Cerebellar nuclear complex (tissue), 1 donor: Measurements from ENCODE around the gene ZNF606.

Experiments used
- DNase-seq, 2 experiments: peaks; one replicate each; lab custom pipeline; 2025; lab: John Stamatoyannopoulos, UW

The ZNF606 gene

DNA sequence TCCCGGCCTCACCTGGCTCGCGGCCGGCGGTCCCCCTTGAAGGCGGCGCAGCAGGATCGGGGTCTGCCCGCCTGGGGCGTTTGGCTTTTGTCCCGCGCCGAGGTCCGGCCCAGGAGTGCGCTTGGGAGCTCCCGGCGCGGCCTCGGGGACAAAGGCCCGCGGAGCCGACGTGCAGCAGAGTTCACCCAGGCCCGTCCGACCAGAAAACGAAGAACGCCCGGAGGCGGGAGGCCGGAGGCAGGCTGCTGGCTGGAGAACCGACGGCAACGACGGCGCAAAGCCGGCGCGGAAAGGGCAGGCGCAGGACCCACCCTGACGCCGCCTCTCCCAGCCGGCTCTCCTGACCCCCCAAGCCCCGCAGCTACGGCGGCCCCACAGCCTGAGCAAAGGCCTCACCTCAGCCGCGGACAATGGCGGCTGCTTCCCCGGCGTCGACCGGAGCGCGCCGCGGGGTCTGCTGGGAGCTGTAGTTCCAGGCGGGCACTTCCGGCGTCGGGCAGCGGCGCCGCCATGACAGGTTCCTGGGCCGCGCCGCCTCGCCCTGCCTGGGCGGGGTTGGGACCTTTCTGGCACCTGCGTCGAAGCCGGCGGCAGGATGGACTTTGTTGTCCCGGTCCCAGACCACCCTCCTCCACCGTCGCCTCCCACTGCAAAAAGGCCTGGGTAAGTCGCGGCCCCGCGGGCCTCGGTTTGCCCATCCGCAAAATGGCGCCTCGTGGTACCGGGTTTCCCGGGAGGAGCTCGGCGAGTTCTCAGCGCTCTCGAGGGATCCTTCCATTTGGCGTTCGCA, at the start of gene ZNF606:
TSS of gene ZNF606 (minus strand) at position 437 of the 790 bp plus-strand sequence. CDS start 1,501 bp downstream, outside the sequence.
- peak in 1 of 2 experiments; percentile 15 for DNase-seq

- no peak for DNase-seq
Observed at GRCh38 chr19:58052256-58052655, 49.6 kb upstream of the ZNF606 start.

- no peak for DNase-seq
Observed at GRCh38 chr19:58047672-58048071, 45.1 kb upstream of the ZNF606 start.

DNA sequence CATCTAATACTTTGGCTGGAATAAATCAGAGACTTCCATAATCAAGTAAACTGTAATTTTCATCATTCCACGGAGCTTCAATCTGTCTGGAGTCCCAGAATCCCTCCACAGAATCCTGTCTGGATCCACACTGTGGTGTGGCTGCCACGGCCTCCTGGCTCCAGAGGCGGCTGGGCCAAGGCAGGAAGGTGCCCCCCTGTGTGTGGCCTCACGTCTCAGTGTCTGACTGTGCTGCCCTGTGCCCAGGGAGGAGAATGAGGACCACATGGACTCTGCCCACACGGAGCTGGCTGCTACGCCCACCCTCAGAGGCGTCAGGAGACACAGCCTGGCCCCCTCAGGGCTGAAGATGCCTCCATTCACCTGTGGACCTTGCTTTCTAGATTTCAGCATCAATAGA, 44.2 kb upstream of the ZNF606 start:
- no peak for DNase-seq

DNA sequence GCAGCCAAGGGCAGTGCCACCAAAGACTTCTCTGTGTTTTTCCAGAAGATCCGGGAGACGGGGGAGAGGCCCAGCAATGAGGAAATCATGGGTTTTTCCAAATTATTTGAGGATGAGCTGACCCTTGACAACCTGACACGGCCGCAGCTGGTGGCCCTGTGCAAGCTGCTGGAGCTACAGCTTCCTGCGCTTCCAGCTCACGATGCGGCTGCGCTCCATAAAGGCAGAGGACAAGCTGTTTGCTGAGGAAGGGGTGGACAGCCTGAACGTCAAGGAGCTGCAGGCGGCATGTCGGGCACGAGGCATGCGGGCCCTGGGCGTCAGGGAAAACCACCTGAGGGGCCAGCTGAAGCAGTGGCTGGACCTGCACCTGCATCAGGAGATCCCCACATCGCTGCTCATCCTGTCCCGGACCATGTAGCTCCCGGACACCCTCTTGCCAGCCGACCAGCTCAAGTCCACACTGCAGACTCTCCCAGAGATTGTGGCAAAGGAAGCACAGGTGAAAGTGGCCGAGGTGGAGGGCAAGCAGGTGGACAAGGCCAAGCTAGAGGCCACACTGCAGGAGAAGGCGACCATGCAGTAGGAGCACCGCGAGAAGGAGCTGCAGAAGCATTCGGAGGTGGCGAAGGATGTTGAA, 42.9 kb upstream of the ZNF606 start:
- DNase-seq, result no peak

- DNase-seq, result no peak
Observed at GRCh38 chr19:58044886-58045285, 42.3 kb upstream of the ZNF606 start.

- DNase-seq, result no peak
Observed at GRCh38 chr19:58044391-58044790, 41.8 kb upstream of the ZNF606 start.

DNA sequence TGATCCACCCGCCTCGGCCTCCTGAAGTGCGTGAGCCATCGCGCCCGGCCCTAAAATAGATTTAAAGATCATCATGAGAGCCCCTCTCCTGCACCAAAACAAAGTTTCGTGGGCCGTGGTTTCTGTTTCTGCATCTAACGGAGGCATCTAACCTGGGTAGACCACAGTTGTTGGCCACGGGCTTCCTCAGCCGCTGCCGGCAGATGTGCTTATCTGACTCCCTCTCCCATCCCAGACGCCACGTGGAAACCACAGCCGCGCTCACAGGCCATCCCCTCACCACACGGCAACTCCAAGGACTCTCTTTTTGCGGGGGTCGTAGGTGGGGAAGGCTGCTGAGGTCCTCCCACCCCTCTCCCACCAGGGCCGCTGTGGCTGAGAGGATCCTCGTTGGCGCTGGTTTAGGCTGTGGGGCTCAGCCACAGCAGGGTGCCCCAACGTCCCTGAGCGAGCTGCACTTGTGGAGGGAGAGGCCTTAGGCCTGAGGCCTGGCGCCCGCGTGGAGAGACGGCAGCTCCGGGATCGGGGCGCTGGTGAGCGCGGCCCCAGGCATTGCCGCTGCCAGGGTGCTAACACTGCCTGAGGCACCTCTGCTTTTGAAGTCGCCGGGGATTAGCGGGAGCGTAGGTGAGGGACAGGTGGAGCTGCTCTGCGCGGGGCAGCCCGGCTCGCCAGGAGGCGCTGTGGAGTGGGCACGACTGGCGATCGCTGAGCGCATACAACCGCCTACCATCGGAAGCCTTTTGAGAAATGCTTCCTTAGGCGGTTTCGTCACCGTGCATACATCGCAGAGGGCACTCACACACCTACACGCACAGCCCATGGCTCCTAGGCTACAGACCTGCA, 40.1 kb upstream of the ZNF606 start:
- DNase-seq, result no peak

DNA sequence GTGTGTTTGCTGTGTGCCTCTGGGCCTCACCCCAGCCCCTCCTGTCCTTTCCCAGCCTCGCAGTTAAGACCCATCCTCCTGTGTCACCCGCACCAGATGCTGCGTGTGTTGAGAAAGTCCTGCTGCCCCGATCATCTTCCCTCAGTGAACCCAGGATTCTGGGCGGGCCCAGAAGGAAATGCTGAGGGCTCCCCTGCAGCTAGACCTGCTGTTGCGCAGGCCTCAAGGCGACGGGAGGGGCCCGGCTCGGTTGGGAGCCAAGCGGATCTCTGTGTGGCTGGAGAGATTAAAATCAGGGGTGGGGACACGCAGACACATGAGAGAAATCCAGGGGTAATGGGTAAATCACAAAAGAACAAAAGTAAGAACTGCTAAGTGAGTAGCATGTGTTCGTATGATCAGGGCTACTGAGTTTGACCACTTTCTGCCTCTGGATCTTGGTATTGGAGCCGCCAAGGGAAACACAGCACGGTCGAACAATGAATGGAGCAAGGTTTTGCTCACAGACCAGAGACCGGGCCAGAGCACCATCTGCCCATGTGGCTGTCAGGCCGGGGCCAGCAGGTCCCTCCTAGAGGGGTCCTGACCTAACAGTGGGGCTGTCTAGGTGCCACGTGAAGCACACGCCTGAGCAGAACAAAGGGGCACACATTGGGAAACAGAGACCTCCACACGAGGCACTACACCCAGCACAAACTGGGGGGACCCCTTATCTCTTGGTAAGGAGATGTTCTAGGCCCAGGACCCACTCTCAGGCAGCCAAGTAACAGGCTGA, 38.3 kb upstream of the ZNF606 start:
- DNase-seq, result no peak

DNA sequence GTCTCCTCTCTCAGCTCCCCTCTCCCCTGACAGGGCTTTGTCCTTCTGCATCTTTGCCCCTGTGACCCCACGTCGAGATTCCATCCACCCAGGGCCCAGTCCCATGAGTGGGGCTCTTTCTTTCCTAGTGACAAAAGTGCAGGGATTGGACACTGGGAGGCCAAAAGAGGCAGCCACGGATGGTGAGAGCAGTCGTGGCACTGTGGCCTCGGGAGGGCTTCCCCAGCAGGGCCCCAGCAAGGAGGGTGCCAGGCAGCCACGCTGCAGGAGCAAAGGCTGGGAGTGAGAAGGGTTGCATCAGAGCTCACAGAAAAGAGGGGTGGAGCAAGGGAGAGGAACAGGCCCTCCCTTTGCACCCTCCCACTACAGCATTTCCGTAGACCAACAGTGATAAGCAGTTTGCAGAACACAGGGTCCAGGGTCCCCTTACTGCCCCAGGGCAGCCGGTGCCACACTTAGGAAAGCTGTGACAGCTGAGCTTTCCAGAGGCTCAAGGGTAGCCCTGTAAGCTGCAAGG, 36.1 kb upstream of the ZNF606 start:
- DNase-seq, result no peak

DNA sequence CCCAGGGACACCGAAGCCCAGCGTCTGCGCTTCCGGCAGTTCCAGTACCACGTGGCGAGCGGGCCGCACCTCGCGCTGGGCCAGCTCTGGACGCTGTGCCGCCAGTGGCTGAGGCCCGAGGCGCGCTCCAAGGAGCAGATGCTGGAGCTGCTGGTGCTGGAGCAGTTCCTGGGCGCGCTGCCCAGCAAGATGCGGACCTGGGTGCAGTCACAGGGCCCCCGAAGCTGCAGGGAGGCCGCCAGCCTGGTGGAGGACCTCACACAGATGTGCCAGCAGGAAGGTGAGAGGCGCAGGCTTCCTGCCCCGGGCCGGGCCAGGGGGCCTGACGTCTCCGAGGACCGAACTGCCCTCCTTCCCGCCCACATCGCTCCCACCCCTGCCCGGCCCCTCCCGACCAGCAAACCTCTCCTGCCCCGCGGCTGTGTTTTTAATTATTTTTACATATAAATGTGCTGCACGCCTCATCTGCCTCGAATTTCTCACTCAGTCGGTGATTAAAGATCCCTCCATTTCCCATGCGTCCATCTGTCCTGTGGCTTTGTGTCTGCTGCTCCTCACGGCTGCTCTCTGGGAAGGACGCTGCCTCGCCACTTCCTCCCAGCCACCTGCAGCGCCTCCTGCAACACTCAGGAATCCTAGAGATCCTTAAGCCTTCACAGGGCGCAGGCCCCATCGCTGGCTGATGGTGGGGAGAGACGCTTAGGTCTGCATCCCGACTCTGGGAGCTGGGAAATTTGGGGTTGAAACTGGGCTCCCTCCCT, 35.5 kb upstream of the ZNF606 start:
- DNase-seq, result no peak

DNA sequence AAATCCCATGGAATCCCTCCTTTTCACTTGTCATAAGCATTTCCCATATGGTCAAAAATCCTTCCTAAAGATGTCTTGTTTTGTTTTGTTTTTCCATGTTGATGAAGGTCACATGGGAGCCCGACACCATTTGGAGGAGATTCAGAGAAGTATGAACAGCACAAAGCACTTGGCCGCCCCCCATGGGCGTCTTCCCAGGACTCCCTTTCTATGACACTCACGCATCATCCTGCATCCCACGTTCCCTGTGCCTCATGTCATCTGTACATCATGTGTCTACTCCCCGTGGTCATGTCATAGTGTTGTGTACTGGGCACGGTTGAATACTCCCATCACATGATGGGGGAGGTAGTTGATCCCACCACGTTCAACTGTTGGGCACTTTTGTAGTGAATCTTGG, 33.2 kb upstream of the ZNF606 start:
- no peak for DNase-seq

DNA sequence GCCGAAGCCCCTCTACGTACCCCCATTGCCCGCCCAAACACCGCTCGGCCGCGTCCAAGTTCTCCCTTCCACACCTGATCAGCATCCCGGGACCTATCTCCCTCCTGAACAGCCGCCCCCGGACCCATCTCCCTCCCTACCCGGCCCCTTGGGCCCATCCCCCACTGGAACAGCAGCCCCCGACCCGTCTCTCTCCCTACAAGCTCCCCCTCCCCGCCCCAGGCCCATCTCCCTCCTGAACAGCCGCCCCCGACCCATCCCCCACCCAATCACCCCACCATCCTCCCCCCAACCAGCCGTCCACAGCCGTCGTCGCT, 31.8 kb upstream of the ZNF606 start:
- DNase-seq, result no peak

DNA sequence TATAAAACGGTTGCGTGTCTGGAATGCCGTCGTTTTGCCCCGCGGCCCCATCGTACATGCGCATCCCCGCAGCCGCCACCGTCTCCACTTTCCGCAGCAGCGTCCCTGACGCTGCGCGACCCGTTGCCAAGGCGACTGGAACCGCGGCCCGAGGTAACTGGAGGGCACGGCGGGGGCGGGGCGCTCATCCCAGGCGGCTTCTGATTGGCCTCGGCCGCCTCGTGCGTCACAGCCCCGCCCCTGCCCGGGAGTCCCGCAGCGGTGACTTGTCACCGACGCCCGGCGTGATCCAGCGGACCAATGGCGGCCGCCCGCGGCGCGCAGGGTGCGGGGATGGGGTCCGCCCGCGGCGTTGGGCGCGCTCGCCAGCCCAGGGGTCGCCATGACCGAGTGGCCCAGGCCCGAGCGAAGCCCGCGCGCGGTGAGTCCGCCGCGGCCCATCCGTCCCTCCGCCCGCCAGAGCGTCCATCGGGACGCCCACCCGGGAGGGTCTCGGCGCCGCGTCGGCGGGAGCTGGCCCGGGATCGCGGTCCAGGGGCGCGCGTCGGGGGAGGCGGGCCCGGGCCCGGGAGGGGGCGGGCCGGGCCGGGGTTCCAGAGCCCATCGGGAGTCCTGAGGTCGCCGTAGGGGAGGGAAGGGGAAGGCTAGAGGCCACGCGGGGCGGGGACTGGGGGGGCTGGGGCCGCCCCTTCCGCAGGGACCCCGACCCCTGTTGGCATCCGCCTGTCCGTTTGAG, 31.3 kb upstream of the ZNF606 start, which contains the start of gene ZSCAN1:
TSS of gene ZSCAN1 (plus strand) at position 285 of the 736 bp plus-strand sequence. CDS start 3,812 bp downstream, outside the sequence.
- DNase-seq, result peak in 1 of 2 experiments; percentile 85

DNA sequence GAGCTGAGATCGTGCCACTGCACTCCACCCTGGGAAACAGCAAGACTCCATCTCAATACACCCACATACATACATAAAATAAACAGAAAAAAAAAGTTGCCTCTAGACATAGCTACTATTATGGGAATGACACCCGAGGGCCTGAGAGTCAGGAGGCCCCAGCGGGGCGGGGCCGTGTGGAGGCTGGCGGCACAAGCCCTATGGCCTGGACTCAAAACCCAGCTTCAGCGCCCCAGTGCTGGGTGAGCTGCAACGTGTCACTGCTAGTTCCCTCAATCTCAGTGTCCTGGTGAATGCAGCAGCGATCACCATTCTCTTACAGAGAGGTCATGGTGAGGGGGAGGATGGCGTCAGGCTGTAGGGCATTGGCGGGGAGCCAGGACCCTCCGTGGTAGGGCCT, 22.0 kb upstream of the ZNF606 start:
- no peak for DNase-seq

- DNase-seq, result no peak
Observed at GRCh38 chr19:58022283-58022660, 19.7 kb upstream of the ZNF606 start.

DNA sequence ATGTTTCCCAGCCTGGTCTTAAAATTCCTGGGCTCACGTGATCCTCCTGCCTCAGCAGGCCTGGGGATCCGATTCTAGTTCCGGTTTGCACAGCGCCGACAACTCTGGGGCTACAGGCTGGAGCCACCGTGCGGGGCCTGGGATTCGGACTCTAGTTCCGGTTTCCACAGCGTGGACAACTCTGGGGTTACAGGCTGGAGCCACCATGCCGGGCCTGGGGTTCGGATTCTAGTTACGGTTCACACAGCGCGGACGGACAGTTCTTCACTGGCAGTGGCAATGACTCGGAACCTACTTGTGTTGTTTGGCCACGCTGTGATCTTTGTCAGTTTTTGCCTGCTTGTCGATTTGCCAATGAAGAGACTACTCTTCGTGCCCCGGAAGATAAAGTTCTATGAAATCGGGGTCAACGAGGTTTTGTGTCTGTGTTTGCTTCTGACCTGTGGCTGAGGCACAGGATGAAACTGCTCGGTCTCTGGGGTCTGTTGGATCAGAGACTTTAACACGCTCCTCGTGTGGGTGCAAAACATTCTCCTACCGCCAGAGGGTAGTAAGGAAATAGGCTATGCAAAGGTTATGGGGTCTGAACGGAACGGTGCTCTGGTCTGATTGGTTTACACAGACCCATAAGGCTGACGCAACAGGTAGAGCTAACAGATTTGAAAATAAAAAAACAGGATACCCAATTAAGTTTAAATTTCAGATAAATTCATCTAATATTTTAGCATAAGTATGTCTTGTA, 19.1 kb upstream of the ZNF606 start:
- peak in 1 of 2 experiments; percentile 57 for DNase-seq

GRCh38 chr19:58020129-58020528, 17.5 kb upstream of the ZNF606 start:
- no peak for DNase-seq

DNA sequence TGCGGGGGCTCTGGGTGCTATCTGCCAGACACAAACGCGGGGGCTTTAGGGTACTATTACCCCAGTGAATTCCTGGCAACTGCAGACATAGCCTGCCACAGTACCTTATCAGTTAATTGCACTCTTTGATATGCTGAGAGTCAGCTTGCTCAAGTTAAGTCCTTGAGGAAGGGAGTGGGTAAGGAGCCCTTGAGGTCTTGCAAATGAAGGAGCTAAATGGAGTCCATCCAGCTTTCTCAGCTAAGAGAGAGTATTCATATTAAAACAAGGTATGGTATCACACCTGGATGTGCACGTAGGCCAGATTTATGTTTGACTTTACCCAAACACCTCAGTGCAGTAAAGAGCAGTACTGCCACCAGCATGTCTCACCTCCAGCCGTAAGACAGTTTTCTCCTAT, 11.5 kb upstream of the ZNF606 start:
- DNase-seq, result no peak
